Measurements from ENCODE around the gene PABPN1.

DNA sequence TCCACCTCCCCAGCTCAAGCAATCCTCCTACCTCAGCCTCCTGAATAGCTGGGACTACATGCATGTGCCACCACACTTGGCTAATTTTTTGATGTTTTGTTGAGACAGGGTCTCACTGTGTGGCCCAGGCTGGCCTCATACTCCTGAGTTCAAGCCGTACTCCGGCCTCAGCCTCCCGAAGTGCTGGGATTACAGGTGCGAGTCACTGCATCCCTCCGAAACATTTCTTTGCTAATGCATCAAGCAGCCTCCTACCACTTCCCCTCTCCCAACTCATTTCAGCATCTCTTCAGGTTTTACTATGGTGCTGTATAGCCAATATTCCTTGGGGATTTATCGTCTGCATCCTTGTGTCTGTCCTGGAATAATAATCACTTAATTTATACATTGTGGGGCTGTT lies 33.7 kb downstream of the PABPN1 start:
- TF ChIP-seq, protein P1, sequence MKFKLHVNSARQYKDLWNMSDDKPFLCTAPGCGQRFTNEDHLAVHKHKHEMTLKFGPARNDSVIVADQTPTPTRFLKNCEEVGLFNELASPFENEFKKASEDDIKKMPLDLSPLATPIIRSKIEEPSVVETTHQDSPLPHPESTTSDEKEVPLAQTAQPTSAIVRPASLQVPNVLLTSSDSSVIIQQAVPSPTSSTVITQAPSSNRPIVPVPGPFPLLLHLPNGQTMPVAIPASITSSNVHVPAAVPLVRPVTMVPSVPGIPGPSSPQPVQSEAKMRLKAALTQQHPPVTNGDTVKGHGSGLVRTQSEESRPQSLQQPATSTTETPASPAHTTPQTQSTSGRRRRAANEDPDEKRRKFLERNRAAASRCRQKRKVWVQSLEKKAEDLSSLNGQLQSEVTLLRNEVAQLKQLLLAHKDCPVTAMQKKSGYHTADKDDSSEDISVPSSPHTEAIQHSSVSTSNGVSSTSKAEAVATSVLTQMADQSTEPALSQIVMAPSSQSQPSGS (CRISPR knock-in tag; IDR thresholded peaks at IDR 0.05): no peak
- TF ChIP-seq ZBTB21 (CRISPR knock-in tag; IDR thresholded peaks at IDR 0.05): no peak
- TF ChIP-seq, protein P2, sequence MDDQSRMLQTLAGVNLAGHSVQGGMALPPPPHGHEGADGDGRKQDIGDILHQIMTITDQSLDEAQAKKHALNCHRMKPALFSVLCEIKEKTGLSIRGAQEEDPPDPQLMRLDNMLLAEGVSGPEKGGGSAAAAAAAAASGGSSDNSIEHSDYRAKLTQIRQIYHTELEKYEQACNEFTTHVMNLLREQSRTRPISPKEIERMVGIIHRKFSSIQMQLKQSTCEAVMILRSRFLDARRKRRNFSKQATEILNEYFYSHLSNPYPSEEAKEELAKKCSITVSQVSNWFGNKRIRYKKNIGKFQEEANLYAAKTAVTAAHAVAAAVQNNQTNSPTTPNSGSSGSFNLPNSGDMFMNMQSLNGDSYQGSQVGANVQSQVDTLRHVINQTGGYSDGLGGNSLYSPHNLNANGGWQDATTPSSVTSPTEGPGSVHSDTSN (CRISPR knock-in tag; IDR thresholded peaks at IDR 0.05; ENCODE audit: borderline replicate concordance): no peak
- TF ChIP-seq, protein P3, sequence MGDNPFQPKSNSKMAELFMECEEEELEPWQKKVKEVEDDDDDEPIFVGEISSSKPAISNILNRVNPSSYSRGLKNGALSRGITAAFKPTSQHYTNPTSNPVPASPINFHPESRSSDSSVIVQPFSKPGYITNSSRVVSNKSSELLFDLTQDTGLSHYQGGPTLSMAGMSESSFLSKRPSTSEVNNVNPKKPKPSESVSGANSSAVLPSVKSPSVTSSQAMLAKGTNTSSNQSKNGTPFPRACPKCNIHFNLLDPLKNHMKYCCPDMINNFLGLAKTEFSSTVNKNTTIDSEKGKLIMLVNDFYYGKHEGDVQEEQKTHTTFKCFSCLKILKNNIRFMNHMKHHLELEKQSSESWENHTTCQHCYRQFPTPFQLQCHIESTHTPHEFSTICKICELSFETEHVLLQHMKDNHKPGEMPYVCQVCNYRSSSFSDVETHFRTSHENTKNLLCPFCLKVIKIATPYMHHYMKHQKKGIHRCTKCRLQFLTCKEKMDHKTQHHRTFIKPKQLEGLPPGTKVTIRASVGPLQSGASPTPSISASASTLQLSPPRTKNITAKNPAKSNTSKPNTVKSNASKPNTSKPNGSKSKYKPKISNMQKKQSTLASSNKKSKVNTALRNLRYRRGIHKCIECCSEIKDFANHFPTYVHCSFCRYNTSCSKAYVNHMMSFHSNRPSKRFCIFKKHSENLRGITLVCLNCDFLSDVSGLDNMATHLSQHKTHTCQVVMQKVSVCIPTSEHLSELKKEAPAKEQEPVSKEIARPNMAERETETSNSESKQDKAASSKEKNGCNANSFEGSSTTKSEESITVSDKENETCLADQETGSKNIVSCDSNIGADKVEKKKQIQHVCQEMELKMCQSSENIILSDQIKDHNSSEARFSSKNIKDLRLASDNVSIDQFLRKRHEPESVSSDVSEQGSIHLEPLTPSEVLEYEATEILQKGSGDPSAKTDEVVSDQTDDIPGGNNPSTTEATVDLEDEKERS (CRISPR knock-in tag; IDR thresholded peaks at IDR 0.05): no peak
- TF ChIP-seq, protein P4, sequence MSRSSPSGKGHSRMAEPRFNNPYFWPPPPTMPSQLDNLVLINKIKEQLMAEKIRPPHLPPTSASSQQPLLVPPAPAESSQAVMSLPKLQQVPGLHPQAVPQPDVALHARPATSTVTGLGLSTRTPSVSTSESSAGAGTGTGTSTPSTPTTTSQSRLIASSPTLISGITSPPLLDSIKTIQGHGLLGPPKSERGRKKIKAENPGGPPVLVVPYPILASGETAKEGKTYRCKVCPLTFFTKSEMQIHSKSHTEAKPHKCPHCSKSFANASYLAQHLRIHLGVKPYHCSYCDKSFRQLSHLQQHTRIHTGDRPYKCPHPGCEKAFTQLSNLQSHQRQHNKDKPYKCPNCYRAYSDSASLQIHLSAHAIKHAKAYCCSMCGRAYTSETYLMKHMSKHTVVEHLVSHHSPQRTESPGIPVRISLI (CRISPR knock-in tag; IDR thresholded peaks at IDR 0.05; ENCODE audit: borderline replicate concordance): no peak
- no peak for TF ChIP-seq KMT2A (CRISPR knock-in tag; IDR thresholded peaks at IDR 0.05)
- no peak for TF ChIP-seq POLR2A (IDR thresholded peaks at IDR 0.05; ENCODE audit: insufficient read depth in 1 of 2, low read depth in 2 of 2, low read length in 2 of 2)
- TF ChIP-seq, protein P5, sequence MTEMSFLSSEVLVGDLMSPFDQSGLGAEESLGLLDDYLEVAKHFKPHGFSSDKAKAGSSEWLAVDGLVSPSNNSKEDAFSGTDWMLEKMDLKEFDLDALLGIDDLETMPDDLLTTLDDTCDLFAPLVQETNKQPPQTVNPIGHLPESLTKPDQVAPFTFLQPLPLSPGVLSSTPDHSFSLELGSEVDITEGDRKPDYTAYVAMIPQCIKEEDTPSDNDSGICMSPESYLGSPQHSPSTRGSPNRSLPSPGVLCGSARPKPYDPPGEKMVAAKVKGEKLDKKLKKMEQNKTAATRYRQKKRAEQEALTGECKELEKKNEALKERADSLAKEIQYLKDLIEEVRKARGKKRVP (CRISPR knock-in tag; IDR thresholded peaks at IDR 0.05): no peak
- TF ChIP-seq GABPB1 (CRISPR knock-in tag; IDR thresholded peaks at IDR 0.05): no peak
- TF ChIP-seq EZH2 (conservative IDR thresholded peaks at IDR 0.05; ENCODE audit: low read depth, low read length): no peak
- TF ChIP-seq, protein P6, sequence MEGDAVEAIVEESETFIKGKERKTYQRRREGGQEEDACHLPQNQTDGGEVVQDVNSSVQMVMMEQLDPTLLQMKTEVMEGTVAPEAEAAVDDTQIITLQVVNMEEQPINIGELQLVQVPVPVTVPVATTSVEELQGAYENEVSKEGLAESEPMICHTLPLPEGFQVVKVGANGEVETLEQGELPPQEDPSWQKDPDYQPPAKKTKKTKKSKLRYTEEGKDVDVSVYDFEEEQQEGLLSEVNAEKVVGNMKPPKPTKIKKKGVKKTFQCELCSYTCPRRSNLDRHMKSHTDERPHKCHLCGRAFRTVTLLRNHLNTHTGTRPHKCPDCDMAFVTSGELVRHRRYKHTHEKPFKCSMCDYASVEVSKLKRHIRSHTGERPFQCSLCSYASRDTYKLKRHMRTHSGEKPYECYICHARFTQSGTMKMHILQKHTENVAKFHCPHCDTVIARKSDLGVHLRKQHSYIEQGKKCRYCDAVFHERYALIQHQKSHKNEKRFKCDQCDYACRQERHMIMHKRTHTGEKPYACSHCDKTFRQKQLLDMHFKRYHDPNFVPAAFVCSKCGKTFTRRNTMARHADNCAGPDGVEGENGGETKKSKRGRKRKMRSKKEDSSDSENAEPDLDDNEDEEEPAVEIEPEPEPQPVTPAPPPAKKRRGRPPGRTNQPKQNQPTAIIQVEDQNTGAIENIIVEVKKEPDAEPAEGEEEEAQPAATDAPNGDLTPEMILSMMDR (CRISPR knock-in tag; IDR thresholded peaks at IDR 0.05): no peak
- TF ChIP-seq ZNF564 (CRISPR knock-in tag; IDR thresholded peaks at IDR 0.05): no peak
